Lower leg skin (tissue), 4 donors: Measurements from ENCODE around the gene GRIK4. TPM values are rescaled to one million over a fixed set of nuclear protein-coding genes. Genes with fewer than 3 reads are reported as not detected.

Source experiments
- DNase-seq, 2 donors: peaks; one replicate each; pipeline ENCODE4 v3.0.0-alpha.2; 2019; ENCODE audit warnings: low spot score in 2 of 2
- H3K4me3 ChIP-seq: fragments of 200-600 bp; sonication (generic); 2 replicates; pipeline ENCODE4 v1.5.1; 2017; ENCODE audit warnings: mild to moderate bottlenecking, low read depth; ENCODE audit not compliant: poor library complexity, severe bottlenecking
- CTCF ChIP-seq, 3 donors: fragments of 450-650 bp; IDR thresholded peaks; one replicate each; pipeline ENCODE4 v1.5.1; 2016; ENCODE audit warnings: antibody characterized with exemption in 3 of 3, mild to moderate bottlenecking in 3 of 3, moderate library complexity in 2 of 3
- POLR2A ChIP-seq, 2 donors: fragments of 450-650 bp; IDR thresholded peaks; one replicate each; pipeline ENCODE4 v1.6.1; 2016 to 2017; ENCODE audit warnings: antibody characterized with exemption in 2 of 2, mild to moderate bottlenecking in 1 of 2, moderate library complexity in 1 of 2
- WGBS, 2 donors: methylation state at CpG; one replicate each; pipeline ENCODE4 v1.1.5; 2018; 5-methylcytosine and 5-hydroxymethylcytosine counted together
- intact Hi-C: fragments of 100-400 bp; cut with DNase I; formaldehyde crosslinking; loops from one replicate; pipeline ENCODE4 v1.15.0; 2023; ENCODE audit warnings: low total_unique reads
- total RNA-seq, 4 donors: library from RNA; depleted of rRNA; stranded (reverse); fragments of >200 nt; gene quantifications; one replicate each; pipeline ENCODE4 v1.1.0, GENCODE V29; 2016

GRIK4 gene
- total RNA-seq, 4 donors from 2014 or later = 0.06 to 0.67 TPM; not detected in 2

- 90 to 92% methylated on average over 5 of the region's 5 CpGs for WGBS, 2 donors
- DNase-seq = no peak
- TF ChIP-seq POLR2A (IDR thresholded peaks at IDR 0.05) = no peak
- no peak for TF ChIP-seq CTCF (IDR thresholded peaks at IDR 0.05)
- intact Hi-C loops = no loop called here
- H3K4me3 ChIP-seq = no peak overlapping the region
Measured at GRCh38 chr11:120823159-120823558, 311.6 kb downstream of the GRIK4 start.

- 96 to 97% methylated on average over 5 of the region's 5 CpGs for WGBS, 2 donors
- DNase-seq = no peak
- no peak overlapping the region for H3K4me3 ChIP-seq
- TF ChIP-seq CTCF (IDR thresholded peaks at IDR 0.05) = no peak
- no peak for TF ChIP-seq POLR2A (IDR thresholded peaks at IDR 0.05)
- intact Hi-C loops = no loop called here
Measured at GRCh38 chr11:120824242-120824641, 312.7 kb downstream of the GRIK4 start.

- 68 to 76% methylated on average over 7 of the region's 7 CpGs for WGBS, 2 donors
- intact Hi-C loops = no loop called here
- no peak for TF ChIP-seq CTCF (IDR thresholded peaks at IDR 0.05)
- TF ChIP-seq POLR2A (IDR thresholded peaks at IDR 0.05) = no peak
- H3K4me3 ChIP-seq = no peak overlapping the region
- DNase-seq = no peak
Measured at GRCh38 chr11:120827198-120827597, 315.6 kb downstream of the GRIK4 start.

GRCh38 chr11:120827820-120828219, 316.3 kb downstream of the GRIK4 start:
- no peak for DNase-seq
- intact Hi-C loops = no loop called here
- H3K4me3 ChIP-seq = no peak overlapping the region
- TF ChIP-seq CTCF (IDR thresholded peaks at IDR 0.05) (no peak), POLR2A (IDR thresholded peaks at IDR 0.05) (no peak)
- 72 to 73% methylated on average over 3 of the region's 3 CpGs for WGBS, 2 donors

GRCh38 chr11:120828847-120829246, 317.3 kb downstream of the GRIK4 start:
- TF ChIP-seq CTCF (IDR thresholded peaks at IDR 0.05) (no peak), POLR2A (IDR thresholded peaks at IDR 0.05) (no peak)
- 50 to 51% methylated on average over 5 of the region's 5 CpGs for WGBS, 2 donors
- no peak overlapping the region for H3K4me3 ChIP-seq
- intact Hi-C loops = no loop called here
- no peak for DNase-seq

GRCh38 chr11:120830085-120830620, 318.6 kb downstream of the GRIK4 start:
- intact Hi-C loops = no loop called here
- whole genome bisulfite sequencing, 2 donors = 59 to 74% methylated on average over 9 of the region's 9 CpGs
- TF ChIP-seq CTCF (IDR thresholded peaks at IDR 0.05) (no peak), POLR2A (IDR thresholded peaks at IDR 0.05) (no peak)
- DNase-seq = no peak
- H3K4me3 ChIP-seq = no peak overlapping the region
